Measurements from ENCODE around the gene CAPN9. TPM values are rescaled to one million over a fixed set of nuclear protein-coding genes. Genes with fewer than 3 reads are reported as not detected.

CAPN9 gene
- total and polyA plus RNA-seq, 7 donors: 0.55 to 83.2 (median 30.6) TPM; not detected in 3

- intact Hi-C loops (cut with DNase I): no loop called here
- no peak for DNase-seq
- H3K36me3 ChIP-seq: no peaks in the 10 kb centered on the region
- TF ChIP-seq EP300 (IDR thresholded peaks at IDR 0.05) (no peak), POLR2AphosphoS5 (IDR thresholded peaks at IDR 0.05) (no peak), POLR2A (IDR thresholded peaks at IDR 0.05) (no peak), CTCF (IDR thresholded peaks at IDR 0.05) (no peak)
- H3K4me3 ChIP-seq: no peak overlapping the region
- no peaks in the 10 kb centered on the region for H3K4me1 ChIP-seq
- H3K27me3 ChIP-seq: no peaks in the 10 kb centered on the region
- no peaks in the 10 kb centered on the region for H3K9me3 ChIP-seq
- H3K27ac ChIP-seq: no peak overlapping the region
- WGBS, 2 donors: 60 to 77% methylated on average over 22 of the region's 22 CpGs
Observed at GRCh38 chr1:230707732-230708630, 39.2 kb upstream of the CAPN9 start.

DNA sequence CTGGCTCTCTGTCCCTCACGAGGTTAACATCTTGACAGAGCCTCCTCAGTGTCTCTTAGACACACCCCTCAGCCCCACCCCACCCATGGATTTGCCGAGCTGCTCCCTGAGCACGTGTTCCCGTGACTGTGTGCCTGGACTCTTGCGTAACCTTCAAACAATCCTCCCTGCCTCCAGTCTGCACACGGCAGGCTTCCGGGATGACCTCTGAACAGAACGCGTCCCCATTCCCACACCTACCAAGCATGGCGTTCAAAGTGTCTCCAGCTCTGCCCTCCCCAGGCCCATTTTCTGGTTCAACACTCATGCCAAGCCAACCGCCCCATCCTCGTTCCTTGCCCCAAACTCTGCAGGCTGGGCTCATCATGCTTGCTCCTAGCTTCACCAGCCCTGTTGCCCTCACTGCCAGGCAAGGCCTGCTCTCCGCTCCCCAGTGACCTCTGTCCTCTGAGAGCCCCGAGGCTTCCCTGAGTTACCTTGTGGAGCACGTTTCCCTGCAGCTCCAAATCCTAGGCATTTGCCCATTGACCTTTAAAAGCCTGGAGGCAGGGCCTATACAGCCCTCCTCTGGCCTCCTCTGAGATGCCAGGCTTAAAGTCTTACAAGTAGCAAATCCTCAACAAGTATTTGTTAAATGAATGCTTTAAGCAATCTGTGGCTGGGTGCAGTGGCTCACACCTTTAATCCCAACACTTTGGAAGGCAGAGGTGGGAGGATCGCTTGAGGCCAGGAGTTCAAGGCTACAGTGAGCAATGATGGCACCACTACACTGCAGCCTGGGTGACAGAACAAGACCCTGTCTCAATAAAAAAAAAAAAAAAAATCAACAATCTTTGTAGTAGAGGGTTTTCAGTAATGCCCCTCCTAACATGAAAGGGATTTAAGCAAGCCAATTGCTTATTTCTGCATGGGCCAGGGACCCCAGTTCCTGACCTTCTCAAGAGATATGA, 38.3 kb upstream of the CAPN9 start:
- WGBS, 2 donors: 33 to 69% methylated on average over 16 of the region's 16 CpGs
- no peak for DNase-seq
- H3K9me3 ChIP-seq: no peaks in the 10 kb centered on the region
- H3K27me3 ChIP-seq: no peaks in the 10 kb centered on the region
- intact Hi-C loops (cut with DNase I): no loop called here
- peaks cover 0 to 8% (median 6%) of the 10 kb centered on the region in 4 donors for H3K4me1 ChIP-seq
- H3K4me3 ChIP-seq: no peak overlapping the region
- TF ChIP-seq POLR2AphosphoS5 (IDR thresholded peaks at IDR 0.05) (no peak), EP300 (IDR thresholded peaks at IDR 0.05) (no peak), CTCF (IDR thresholded peaks at IDR 0.05) (no peak), POLR2A (IDR thresholded peaks at IDR 0.05) (no peak)
- H3K27ac ChIP-seq: no peak overlapping the region
- no peaks in the 10 kb centered on the region for H3K36me3 ChIP-seq

DNA sequence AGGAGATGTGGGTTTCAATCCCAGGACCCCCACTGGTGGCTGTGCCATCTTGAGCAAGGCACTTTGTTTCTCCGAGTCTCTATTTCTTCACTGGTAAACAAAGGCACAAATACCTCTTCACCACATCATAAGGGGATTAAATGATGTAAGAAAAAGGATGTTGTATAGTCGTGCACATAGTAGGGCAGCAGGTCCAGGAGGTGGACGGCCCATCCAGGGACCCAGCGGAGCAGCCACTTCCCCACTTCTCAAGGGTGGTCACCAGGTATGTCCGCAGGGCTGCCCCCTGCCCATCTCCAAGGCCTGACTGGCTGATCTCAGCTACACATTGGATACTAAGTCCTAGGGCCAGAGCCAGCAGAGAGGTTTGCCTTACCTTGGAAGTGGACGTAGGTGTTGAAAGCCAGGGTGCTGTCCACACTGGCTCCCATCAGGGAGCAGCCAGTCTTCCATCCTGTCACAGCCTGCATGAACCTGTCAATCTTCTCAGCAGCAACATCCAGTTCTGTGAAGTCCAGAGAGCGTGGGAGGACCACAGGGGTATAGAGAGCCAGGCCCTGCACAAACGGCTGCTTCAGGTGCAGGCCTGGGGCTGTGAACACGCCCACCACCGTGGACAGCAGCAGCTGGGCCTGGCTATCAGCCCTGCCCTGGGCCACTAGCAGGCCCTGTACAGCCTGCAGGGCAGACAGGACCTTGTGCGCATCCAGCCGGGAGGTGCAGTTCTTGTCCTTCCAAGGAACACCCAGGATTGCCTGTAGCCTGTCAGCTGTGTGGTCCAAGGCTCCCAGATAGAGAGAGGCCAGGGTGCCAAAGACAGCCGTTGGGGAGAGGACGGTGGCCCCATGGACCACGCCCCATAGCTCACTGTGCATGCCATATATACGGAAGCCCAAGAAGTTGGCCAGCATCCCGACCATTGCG, 37.3 kb upstream of the CAPN9 start:
- Histone ChIP-seq H3K27ac (no peak overlapping the region), H3K27me3 (no peaks in the 10 kb centered on the region), H3K36me3 (no peaks in the 10 kb centered on the region), H3K9me3 (no peaks in the 10 kb centered on the region), H3K4me3 (no peak overlapping the region), H3K4me1 (peaks cover 0 to 15% (median 13%) of the 10 kb centered on the region in 4 donors)
- 83 to 88% methylated on average over 18 of the region's 18 CpGs for WGBS, 2 donors
- intact Hi-C loops (cut with DNase I): no loop called here
- no peak for TF ChIP-seq CTCF (IDR thresholded peaks at IDR 0.05)
- no peak for TF ChIP-seq POLR2A (IDR thresholded peaks at IDR 0.05)
- no peak for TF ChIP-seq POLR2AphosphoS5 (IDR thresholded peaks at IDR 0.05)
- TF ChIP-seq EP300 (IDR thresholded peaks at IDR 0.05): no peak
- no peak for DNase-seq

DNA sequence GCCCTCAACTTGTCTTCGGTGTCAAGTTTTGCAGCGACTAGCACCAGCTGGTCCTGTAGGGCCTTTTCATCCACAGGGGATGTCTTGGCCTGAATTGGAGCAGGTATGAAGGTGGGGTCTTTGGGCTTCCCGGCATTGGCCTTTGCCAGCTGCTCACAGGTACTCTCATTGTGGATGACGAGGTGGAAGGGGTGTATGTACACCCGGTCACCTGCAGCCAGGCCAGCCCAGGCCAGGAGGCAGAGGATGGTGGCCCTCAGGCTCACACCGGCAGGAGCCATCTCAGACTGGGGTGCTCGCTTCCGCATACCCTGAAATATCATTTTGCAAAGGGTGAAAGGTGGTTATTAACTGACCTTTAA, 36.7 kb upstream of the CAPN9 start:
- peaks cover 0 to 15% (median 13%) of the 10 kb centered on the region in 4 donors for H3K4me1 ChIP-seq
- H3K36me3 ChIP-seq: no peaks in the 10 kb centered on the region
- TF ChIP-seq EP300 (IDR thresholded peaks at IDR 0.05) (no peak), CTCF (IDR thresholded peaks at IDR 0.05) (no peak), POLR2AphosphoS5 (IDR thresholded peaks at IDR 0.05) (no peak), POLR2A (IDR thresholded peaks at IDR 0.05) (no peak)
- no peak for DNase-seq
- no peaks in the 10 kb centered on the region for H3K27me3 ChIP-seq
- H3K4me3 ChIP-seq: no peak overlapping the region
- WGBS, 2 donors: 96 to 97% methylated on average over 8 of the region's 8 CpGs
- H3K9me3 ChIP-seq: no peaks in the 10 kb centered on the region
- intact Hi-C loops (cut with DNase I): no loop called here
- H3K27ac ChIP-seq: no peak overlapping the region
